ENCODE measurements around the gene SH3RF3. TPM values are rescaled to one million over a fixed set of nuclear protein-coding genes. Genes with fewer than 3 reads are reported as not detected.

Gene SH3RF3
- total and polyA plus RNA-seq, 10 of the 15 experiments (the other 5 are each of a cell fraction or from before 2014, with no cell fraction given), result 0.08 to 8.8 (median 2.3) TPM

- intact Hi-C loops (cut with micrococcal nuclease; ENCODE audit: unreplicated experiment), result no loop called here
- H3K79me2 ChIP-seq (ENCODE audit: control insufficient read depth, insufficient read depth, low read length), result no peaks in the 10 kb centered on the region
- in situ Hi-C loops (cut with MboI), result no loop called here
- FAIRE-seq (no peak), DNase-seq (ENCODE audit: low read depth, low spot score) (no peak), ATAC-seq (no peak)
- no TSS peak for BruUV-seq (replicated peaks)
- no peaks in the 10 kb centered on the region for H4K20me1 ChIP-seq (ENCODE audit: control insufficient read depth, insufficient read depth)
- H3K9ac ChIP-seq (ENCODE audit: control insufficient read depth, insufficient read depth, low read length), result no peak overlapping the region
- H3K27ac ChIP-seq (ENCODE audit: control insufficient read depth, insufficient read depth), result no peak overlapping the region
- no peaks in the 10 kb centered on the region; a peak in 1 of 4 replicates for H3K27me3 ChIP-seq (replicated peaks in 1 of 2; ENCODE audit: control insufficient read depth in 2 of 2, insufficient read depth in 2 of 2, low read length in 1 of 2)
- SMC1A ChIA-PET (ENCODE audit: uncharacterized antibody, unreplicated experiment), result no interaction called here
- H3K4me3 ChIP-seq, result no peak overlapping the region
- 43% methylated on average over 18 of the region's 18 CpGs for WGBS (ENCODE audit: insufficient coverage, insufficient replicate concordance, low lambda C conversion rate, missing lambda C conversion rate)
- no peak overlapping the region for H3K4me2 ChIP-seq (ENCODE audit: control insufficient read depth, insufficient read depth)
- H3K4me1 ChIP-seq (ENCODE audit: control insufficient read depth, insufficient read depth, low read length), result no peaks in the 10 kb centered on the region
- POLR2A ChIA-PET, result no interaction called here
- RAD21 ChIA-PET (ENCODE audit: unreplicated experiment), result no interaction called here
- CTCF ChIA-PET, result no interaction called here
- H3K9me3 ChIP-seq (replicated peaks; ENCODE audit: control insufficient read depth, insufficient read depth, low read length), result no peaks in the 10 kb centered on the region
- no peak overlapping the region for H2AFZ ChIP-seq (ENCODE audit: control insufficient read depth, low read depth, low read length)
- no peaks in the 10 kb centered on the region; a peak in 2 of 4 replicates for H3K36me3 ChIP-seq (ENCODE audit: control insufficient read depth in 2 of 2, insufficient read depth in 2 of 2, low read length in 1 of 2)
- no peak for TF ChIP-seq NBN (IDR thresholded peaks at IDR 0.05)
- TF ChIP-seq IRF4 (IDR thresholded peaks at IDR 0.05; ENCODE audit: low read depth, low read length), result no peak
- TF ChIP-seq NKRF (conservative IDR thresholded peaks at IDR 0.05), result no peak
- no peak for TF ChIP-seq PRDM15 (CRISPR knock-in tag; IDR thresholded peaks at IDR 0.05)
- no peak for TF ChIP-seq CHD2 (IDR thresholded peaks at IDR 0.05; ENCODE audit: borderline replicate concordance, low read depth, low read length)
- TF ChIP-seq, protein P1, sequence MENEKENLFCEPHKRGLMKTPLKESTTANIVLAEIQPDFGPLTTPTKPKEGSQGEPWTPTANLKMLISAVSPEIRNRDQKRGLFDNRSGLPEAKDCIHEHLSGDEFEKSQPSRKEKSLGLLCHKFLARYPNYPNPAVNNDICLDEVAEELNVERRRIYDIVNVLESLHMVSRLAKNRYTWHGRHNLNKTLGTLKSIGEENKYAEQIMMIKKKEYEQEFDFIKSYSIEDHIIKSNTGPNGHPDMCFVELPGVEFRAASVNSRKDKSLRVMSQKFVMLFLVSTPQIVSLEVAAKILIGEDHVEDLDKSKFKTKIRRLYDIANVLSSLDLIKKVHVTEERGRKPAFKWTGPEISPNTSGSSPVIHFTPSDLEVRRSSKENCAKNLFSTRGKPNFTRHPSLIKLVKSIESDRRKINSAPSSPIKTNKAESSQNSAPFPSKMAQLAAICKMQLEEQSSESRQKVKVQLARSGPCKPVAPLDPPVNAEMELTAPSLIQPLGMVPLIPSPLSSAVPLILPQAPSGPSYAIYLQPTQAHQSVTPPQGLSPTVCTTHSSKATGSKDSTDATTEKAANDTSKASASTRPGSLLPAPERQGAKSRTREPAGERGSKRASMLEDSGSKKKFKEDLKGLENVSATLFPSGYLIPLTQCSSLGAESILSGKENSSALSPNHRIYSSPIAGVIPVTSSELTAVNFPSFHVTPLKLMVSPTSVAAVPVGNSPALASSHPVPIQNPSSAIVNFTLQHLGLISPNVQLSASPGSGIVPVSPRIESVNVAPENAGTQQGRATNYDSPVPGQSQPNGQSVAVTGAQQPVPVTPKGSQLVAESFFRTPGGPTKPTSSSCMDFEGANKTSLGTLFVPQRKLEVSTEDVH (IDR thresholded peaks at IDR 0.05; ENCODE audit: low read depth, partially characterized antibody), result no peak
- no peak for TF ChIP-seq NR2C2 (IDR thresholded peaks at IDR 0.05; ENCODE audit: borderline replicate concordance, control insufficient read depth, insufficient read length, low read depth)
- TF ChIP-seq MEF2A (IDR thresholded peaks at IDR 0.05; ENCODE audit: insufficient read depth, low read depth, low read length), result no peak
- no peak for TF ChIP-seq SMAD1 (IDR thresholded peaks at IDR 0.05; ENCODE audit: low read depth, partially characterized antibody)
- TF ChIP-seq, protein P2, sequence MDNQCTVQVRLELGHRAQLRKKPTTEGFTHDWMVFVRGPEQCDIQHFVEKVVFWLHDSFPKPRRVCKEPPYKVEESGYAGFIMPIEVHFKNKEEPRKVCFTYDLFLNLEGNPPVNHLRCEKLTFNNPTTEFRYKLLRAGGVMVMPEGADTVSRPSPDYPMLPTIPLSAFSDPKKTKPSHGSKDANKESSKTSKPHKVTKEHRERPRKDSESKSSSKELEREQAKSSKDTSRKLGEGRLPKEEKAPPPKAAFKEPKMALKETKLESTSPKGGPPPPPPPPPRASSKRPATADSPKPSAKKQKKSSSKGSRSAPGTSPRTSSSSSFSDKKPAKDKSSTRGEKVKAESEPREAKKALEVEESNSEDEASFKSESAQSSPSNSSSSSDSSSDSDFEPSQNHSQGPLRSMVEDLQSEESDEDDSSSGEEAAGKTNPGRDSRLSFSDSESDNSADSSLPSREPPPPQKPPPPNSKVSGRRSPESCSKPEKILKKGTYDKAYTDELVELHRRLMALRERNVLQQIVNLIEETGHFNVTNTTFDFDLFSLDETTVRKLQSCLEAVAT (IDR thresholded peaks at IDR 0.05), result no peak
- TF ChIP-seq KAT2A (conservative IDR thresholded peaks at IDR 0.05; ENCODE audit: control insufficient read depth, low read depth, low read length), result no peak
- TF ChIP-seq ZNF24 (IDR thresholded peaks at IDR 0.05), result no peak
- TF ChIP-seq SREBF1 (IDR thresholded peaks at IDR 0.05; ENCODE audit: low read length), result no peak
- TF ChIP-seq, protein P3, sequence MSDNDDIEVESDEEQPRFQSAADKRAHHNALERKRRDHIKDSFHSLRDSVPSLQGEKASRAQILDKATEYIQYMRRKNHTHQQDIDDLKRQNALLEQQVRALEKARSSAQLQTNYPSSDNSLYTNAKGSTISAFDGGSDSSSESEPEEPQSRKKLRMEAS (IDR thresholded peaks at IDR 0.05; ENCODE audit: low read depth, low read length), result no peak
Measured at GRCh38 chr2:109371481-109372170, 242.6 kb downstream of the SH3RF3 start.

Measured in GM12878 (cell line).